ENCODE results near the gene ZNF385C. TPM values are rescaled to one million over a fixed set of nuclear protein-coding genes. Genes with fewer than 3 reads are reported as not detected.

Gene ZNF385C
- total and polyA plus RNA-seq, 4 donors, result 0.03 to 0.19 (median 0.06) TPM; not detected in 1

DNA sequence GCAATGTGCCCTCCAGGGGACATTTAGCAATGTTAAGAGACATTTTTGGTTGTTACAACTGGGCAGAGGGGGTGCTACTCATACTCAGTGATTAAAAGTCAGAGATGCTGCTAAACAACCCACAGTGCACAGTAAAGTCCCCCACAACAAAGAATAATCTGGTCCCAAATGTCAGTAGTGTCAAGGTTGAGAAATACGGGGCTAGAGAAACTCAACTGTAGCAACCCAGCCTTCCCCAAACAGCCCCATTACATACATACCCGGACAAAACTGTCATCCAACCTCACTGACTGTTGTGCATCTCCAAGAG, 101.5 kb downstream of the ZNF385C start:
- Histone ChIP-seq H3K4me1 (ENCODE audit: control insufficient read depth in 4 of 4, insufficient read depth in 4 of 4, low read length in 3 of 4) (no peaks in the 10 kb centered on the region), H3K27ac (ENCODE audit: low read depth in 1 of 2, low read length in 2 of 2) (no peak overlapping the region), H3K9me3 (ENCODE audit: control insufficient read depth in 4 of 4, low read length in 3 of 4) (no peaks in the 10 kb centered on the region), H3K36me3 (ENCODE audit: control insufficient read depth in 4 of 4, insufficient read depth in 3 of 4, low read depth in 1 of 4, low read length in 3 of 4) (peaks cover 10 to 54% (median 48%) of the 10 kb centered on the region in 4 donors), H3K4me3 (ENCODE audit: low read depth in 1 of 3, low read length in 3 of 3) (no peak overlapping the region), H3K9ac (ENCODE audit: low read depth in 1 of 2, low read length in 2 of 2) (no peak overlapping the region), H3K27me3 (ENCODE audit: control insufficient read depth in 4 of 4, insufficient read depth in 4 of 4, low read length in 3 of 4) (no peaks in the 10 kb centered on the region)
- 92% methylated on average over 2 of the region's 2 CpGs for WGBS
- no peak for TF ChIP-seq REST (IDR thresholded peaks at IDR 0.05)
- no peak for TF ChIP-seq HNF4G (IDR thresholded peaks at IDR 0.05)
- no peak for TF ChIP-seq JUND (IDR thresholded peaks at IDR 0.05)
- TF ChIP-seq YY1 (IDR thresholded peaks at IDR 0.05), result no peak
- TF ChIP-seq FOXA2 (IDR thresholded peaks at IDR 0.05), result no peak
- TF ChIP-seq EGR1 (IDR thresholded peaks at IDR 0.05; ENCODE audit: low read depth in 2 of 2), result no peak
- TF ChIP-seq NR2F2 (IDR thresholded peaks at IDR 0.05), result no peak
- no peak for TF ChIP-seq TAF1 (conservative IDR thresholded peaks at IDR 0.05)
- TF ChIP-seq GABPA (IDR thresholded peaks at IDR 0.05 in 1 of 2, conservative IDR thresholded peaks at IDR 0.05 in 1 of 2), result no peak
- TF ChIP-seq, protein P1, sequence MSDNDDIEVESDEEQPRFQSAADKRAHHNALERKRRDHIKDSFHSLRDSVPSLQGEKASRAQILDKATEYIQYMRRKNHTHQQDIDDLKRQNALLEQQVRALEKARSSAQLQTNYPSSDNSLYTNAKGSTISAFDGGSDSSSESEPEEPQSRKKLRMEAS (IDR thresholded peaks at IDR 0.05), result no peak
- TF ChIP-seq SP1 (IDR thresholded peaks at IDR 0.05), result no peak
- no peak for TF ChIP-seq HNF4A (conservative IDR thresholded peaks at IDR 0.05)
- no peak for TF ChIP-seq ATF3 (IDR thresholded peaks at IDR 0.05)
- TF ChIP-seq RXRA (IDR thresholded peaks at IDR 0.05), result no peak
- no peak for TF ChIP-seq FOXA1 (IDR thresholded peaks at IDR 0.05)
- no peak for TF ChIP-seq CTCF (IDR thresholded peaks at IDR 0.05; ENCODE audit: low read depth, low read length, missing input control)
- no peak for TF ChIP-seq RAD21 (IDR thresholded peaks at IDR 0.05)
- DNase-seq (ENCODE audit: low spot score), result no peak

GRCh38 chr17:41992576-41992975, 105.7 kb downstream of the ZNF385C start:
- no peak overlapping the region for H3K9ac ChIP-seq (ENCODE audit: low read depth in 1 of 2, low read length in 2 of 2)
- H3K27ac ChIP-seq (ENCODE audit: low read depth in 1 of 2, low read length in 2 of 2), result no peak overlapping the region
- H3K4me3 ChIP-seq (ENCODE audit: low read depth in 1 of 3, low read length in 3 of 3), result no peak overlapping the region
- WGBS, result 86% methylated on average over 3 of the region's 3 CpGs
- no peak for DNase-seq (ENCODE audit: low spot score)
- peaks cover 4 to 28% (median 23%) of the 10 kb centered on the region in 4 donors for H3K4me1 ChIP-seq (ENCODE audit: control insufficient read depth in 4 of 4, insufficient read depth in 4 of 4, low read length in 3 of 4)
- no peaks in the 10 kb centered on the region for H3K27me3 ChIP-seq (ENCODE audit: control insufficient read depth in 4 of 4, insufficient read depth in 4 of 4, low read length in 3 of 4)
- H3K9me3 ChIP-seq (ENCODE audit: control insufficient read depth in 4 of 4, low read length in 3 of 4), result no peaks in the 10 kb centered on the region
- peaks cover 11 to 62% (median 55%) of the 10 kb centered on the region in 4 donors for H3K36me3 ChIP-seq (ENCODE audit: control insufficient read depth in 4 of 4, insufficient read depth in 3 of 4, low read depth in 1 of 4, low read length in 3 of 4)
- TF ChIP-seq ATF3 (IDR thresholded peaks at IDR 0.05), result no peak
- no peak for TF ChIP-seq FOXA1 (IDR thresholded peaks at IDR 0.05)
- no peak for TF ChIP-seq EGR1 (IDR thresholded peaks at IDR 0.05; ENCODE audit: low read depth in 2 of 2)
- no peak for TF ChIP-seq CTCF (IDR thresholded peaks at IDR 0.05; ENCODE audit: low read depth, low read length, missing input control)
- TF ChIP-seq REST (IDR thresholded peaks at IDR 0.05), result no peak
- TF ChIP-seq SP1 (IDR thresholded peaks at IDR 0.05), result no peak
- TF ChIP-seq ZBTB33 (IDR thresholded peaks at IDR 0.05), result no peak
- TF ChIP-seq RXRA (IDR thresholded peaks at IDR 0.05), result no peak
- no peak for TF ChIP-seq FOXA2 (IDR thresholded peaks at IDR 0.05)
- TF ChIP-seq HNF4A (conservative IDR thresholded peaks at IDR 0.05), result no peak
